Activated CD4-positive, alpha-beta memory T cell treated with anti-CD3 and anti-CD28 coated beads for 36 hours (primary cell): ENCODE results near the gene ZCWPW2. TPM values are rescaled to one million over a fixed set of nuclear protein-coding genes. Genes with fewer than 3 reads are reported as not detected.

Experiments used
- total RNA-seq, 2 experiments: library from RNA; stranded (reverse); gene quantifications; one replicate each; pipeline ENCODE4 v1.2.3, GENCODE V29; 2021

The ZCWPW2 gene
- total RNA-seq, 2 experiments from 2014 or later, result 0.39 to 0.43 TPM

Other genes starting within 250 kb of the ZCWPW2 start
- gene CMC1, start 107.1 kb upstream of the ZCWPW2 start, total RNA-seq, result 10 to 100 TPM; 27.5 to 28.6 TPM
- 10 to 100 TPM; 35.5 to 38.9 TPM for gene AZI2, start 103 bp downstream of the ZCWPW2 start, total RNA-seq